Measurements from ENCODE around the gene NTM.

DNA sequence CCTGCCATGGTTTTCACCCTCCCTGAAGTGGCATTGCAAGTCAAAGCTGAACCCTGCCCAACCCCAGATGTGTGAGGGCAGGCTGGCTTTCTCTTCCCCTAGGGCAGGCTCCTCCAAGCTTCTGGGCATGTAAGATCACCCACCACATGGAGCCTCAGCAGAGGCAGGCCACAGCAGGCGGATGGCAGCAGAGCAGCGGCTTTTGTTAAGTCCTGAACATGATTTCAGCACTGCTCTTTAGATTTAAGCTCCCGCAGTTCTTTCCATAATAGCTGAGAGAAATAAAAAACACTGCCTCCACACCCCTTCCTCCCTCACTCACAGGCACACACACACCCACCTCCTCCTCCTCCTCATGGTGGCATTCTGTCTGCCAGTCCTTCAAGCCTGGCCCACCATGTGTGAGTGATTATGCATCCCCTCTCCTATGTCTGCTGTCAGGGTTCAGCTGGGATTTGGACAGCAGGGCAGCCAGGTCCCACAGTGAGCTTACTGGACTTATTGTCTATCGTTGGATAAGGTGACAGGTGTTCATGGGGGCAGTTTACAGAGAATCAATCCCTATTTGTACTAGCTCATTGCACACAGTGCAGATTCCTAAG lies 5.0 kb upstream of the NTM start:
- TF ChIP-seq, protein P1, sequence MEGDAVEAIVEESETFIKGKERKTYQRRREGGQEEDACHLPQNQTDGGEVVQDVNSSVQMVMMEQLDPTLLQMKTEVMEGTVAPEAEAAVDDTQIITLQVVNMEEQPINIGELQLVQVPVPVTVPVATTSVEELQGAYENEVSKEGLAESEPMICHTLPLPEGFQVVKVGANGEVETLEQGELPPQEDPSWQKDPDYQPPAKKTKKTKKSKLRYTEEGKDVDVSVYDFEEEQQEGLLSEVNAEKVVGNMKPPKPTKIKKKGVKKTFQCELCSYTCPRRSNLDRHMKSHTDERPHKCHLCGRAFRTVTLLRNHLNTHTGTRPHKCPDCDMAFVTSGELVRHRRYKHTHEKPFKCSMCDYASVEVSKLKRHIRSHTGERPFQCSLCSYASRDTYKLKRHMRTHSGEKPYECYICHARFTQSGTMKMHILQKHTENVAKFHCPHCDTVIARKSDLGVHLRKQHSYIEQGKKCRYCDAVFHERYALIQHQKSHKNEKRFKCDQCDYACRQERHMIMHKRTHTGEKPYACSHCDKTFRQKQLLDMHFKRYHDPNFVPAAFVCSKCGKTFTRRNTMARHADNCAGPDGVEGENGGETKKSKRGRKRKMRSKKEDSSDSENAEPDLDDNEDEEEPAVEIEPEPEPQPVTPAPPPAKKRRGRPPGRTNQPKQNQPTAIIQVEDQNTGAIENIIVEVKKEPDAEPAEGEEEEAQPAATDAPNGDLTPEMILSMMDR (IDR thresholded peaks at IDR 0.05), result no peak
- TF ChIP-seq POLR2AphosphoS5 (IDR thresholded peaks at IDR 0.05) (no peak), POLR2A (IDR thresholded peaks at IDR 0.05) (no peak), EP300 (IDR thresholded peaks at IDR 0.05) (no peak)
